Activated gamma-delta T cell (primary cell): ENCODE results near the gene PSMA7.
"Not testable (repeated sequence)": the region's sequence is repeated elsewhere in the genome, so short reads cannot be mapped to it uniquely, and the experiment has no call there.

Experiments
- DNase-seq: peaks from one replicate; lab custom pipeline; 2025; lab: John Stamatoyannopoulos, UW

Gene PSMA7

GRCh38 chr20:62119115-62119514 is 24.1 kb downstream of the PSMA7 start:
- DNase-seq: no peak

- DNase-seq: no peak
Measured at GRCh38 chr20:62118113-62119043, 24.8 kb downstream of the PSMA7 start.

GRCh38 chr20:62117658-62118057 is 25.5 kb downstream of the PSMA7 start:
- peak; percentile 86 for DNase-seq

- no peak for DNase-seq
Measured at GRCh38 chr20:62117362-62117646, 25.9 kb downstream of the PSMA7 start.

GRCh38 chr20:62116558-62117361 is 26.4 kb downstream of the PSMA7 start:
- no peak for DNase-seq

GRCh38 chr20:62115800-62116407 is 27.3 kb downstream of the PSMA7 start:
- DNase-seq: not testable (repeated sequence)

GRCh38 chr20:62114894-62115293 is 28.3 kb downstream of the PSMA7 start:
- DNase-seq: no peak

GRCh38 chr20:62112368-62112767 is 30.8 kb downstream of the PSMA7 start:
- no peak for DNase-seq

GRCh38 chr20:62111148-62111547 is 32.0 kb downstream of the PSMA7 start:
- DNase-seq: no peak

- DNase-seq: no peak
Measured at GRCh38 chr20:62105592-62105991, 37.6 kb downstream of the PSMA7 start.

GRCh38 chr20:62104791-62105345 is 38.3 kb downstream of the PSMA7 start:
- no peak for DNase-seq

- no peak for DNase-seq
Measured at GRCh38 chr20:62104234-62104789, 38.9 kb downstream of the PSMA7 start.

- DNase-seq: no peak
Measured at GRCh38 chr20:62103508-62104233, 39.5 kb downstream of the PSMA7 start.

GRCh38 chr20:62101078-62101477 is 42.1 kb downstream of the PSMA7 start:
- DNase-seq: no peak

GRCh38 chr20:62097881-62098407 is 45.2 kb downstream of the PSMA7 start:
- DNase-seq: no peak

GRCh38 chr20:62096421-62097380 is 46.5 kb downstream of the PSMA7 start:
- DNase-seq: no peak

GRCh38 chr20:62089393-62089792 is 53.8 kb downstream of the PSMA7 start:
- DNase-seq: no peak

GRCh38 chr20:62088258-62089127 is 54.7 kb downstream of the PSMA7 start:
- DNase-seq: no peak

GRCh38 chr20:62087632-62088031 is 55.6 kb downstream of the PSMA7 start:
- no peak for DNase-seq
